ENCODE results near the gene AMZ1. TPM values are rescaled to one million over a fixed set of nuclear protein-coding genes. Genes with fewer than 3 reads are reported as not detected.

The AMZ1 gene
- total and polyA plus RNA-seq, 7 experiments from 2014 or later: 0.07 to 2.4 (median 0.43) TPM

DNA sequence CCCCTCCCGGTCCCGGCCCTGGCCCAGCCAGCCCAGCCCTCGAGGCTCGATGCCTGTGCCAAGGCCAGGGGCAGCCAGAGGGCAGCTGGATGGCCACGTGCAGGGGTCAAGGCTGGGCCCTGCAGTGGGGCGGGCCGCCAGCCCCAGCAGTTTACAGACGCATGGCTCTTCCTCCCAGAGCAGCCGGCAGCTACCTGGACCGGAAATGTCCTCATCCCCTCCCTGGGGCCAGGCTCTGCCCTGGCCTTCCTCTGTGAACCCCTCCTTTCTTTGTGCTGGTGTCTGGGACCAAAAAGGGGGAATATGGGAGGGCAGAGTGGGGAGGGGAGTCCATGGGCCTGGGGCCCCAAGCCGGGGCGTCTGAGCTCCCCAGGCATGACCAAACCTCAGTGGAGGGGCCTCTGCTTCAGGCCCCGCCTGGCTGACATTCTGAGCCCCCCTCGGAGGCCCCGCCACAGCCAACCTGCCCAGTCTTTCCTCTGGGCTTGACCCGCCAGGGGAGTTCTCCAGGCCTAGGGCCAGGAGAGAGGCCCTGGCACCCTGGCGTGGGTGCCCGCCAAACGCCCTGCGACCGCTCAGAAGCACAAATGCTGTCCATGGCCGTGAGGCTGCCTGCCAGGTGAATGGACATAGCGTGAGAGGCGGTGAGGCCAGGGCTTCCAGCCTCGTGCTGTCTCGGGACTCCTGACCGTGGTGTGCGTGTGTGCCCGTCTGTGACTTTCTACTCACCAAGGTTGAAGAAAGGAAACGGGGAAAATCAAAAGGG is 24.7 kb upstream of the AMZ1 start:
- no peak overlapping the region for H3K4me3 Mint-ChIP-seq

DNA sequence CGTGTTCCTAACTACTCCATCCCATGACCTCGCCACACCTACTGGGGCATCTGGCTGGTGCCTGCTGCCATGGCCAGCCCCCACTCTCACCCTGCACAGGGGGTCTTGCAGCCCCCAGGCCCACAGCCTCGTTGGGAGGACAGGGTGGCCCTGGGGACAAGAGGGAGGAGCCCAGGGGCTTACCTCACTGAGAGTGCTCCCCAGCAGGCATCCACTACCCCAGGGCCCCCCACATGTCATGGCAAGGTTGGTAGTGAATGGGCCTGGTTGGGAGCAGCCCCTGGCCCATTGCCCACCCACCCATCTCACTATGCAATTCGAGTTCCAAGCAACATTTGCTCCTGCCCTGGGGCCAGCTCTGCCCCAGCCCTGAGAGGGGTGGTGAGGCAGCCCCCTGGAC is 24.0 kb upstream of the AMZ1 start:
- no peak overlapping the region for H3K4me3 ChIP-seq (ENCODE audit: low read length)
- ChIA-PET POLR2A (no interaction called here), CTCF (no interaction called here)
- Mint-ChIP-seq H3K9me3 (no peaks in the 10 kb centered on the region), H3K27me3 (peaks cover 0 to 8% (median 4%) of the 10 kb centered on the region in 5 donors), H3K27ac (no peak overlapping the region), H3K36me3 (no peaks in the 10 kb centered on the region), H3K4me1 (peaks cover 0 to 5% (median 0%) of the 10 kb centered on the region in 7 donors), H3K4me3 (no peak overlapping the region)
- H3K27me3 ChIP-seq (ENCODE audit: control insufficient read depth in 2 of 2, insufficient read depth in 2 of 2, low read length in 2 of 2): no peaks in the 10 kb centered on the region
- H3K4me1 ChIP-seq (ENCODE audit: control insufficient read depth in 2 of 2, insufficient read depth in 2 of 2, low read length in 2 of 2): no peaks in the 10 kb centered on the region
- no peaks in the 10 kb centered on the region for H3K36me3 ChIP-seq (ENCODE audit: control insufficient read depth in 2 of 3, insufficient read depth in 3 of 3, low read length in 3 of 3)
- DNase-seq: no peak
- intact Hi-C loops (cut with micrococcal nuclease): no loop called here
- no peak overlapping the region for H3K27ac ChIP-seq (ENCODE audit: low read depth, low read length)
- no peaks in the 10 kb centered on the region for H3K9me3 ChIP-seq (ENCODE audit: control insufficient read depth in 2 of 3, low read length in 3 of 3)
- no peak for ATAC-seq

More for the DNA sequence above, 24.7 kb upstream of the AMZ1 start:
- Histone ChIP-seq H3K36me3 (ENCODE audit: control insufficient read depth in 2 of 3, insufficient read depth in 3 of 3, low read length in 3 of 3) (peaks cover 0 to 2% (median 0%) of the 10 kb centered on the region in 3 experiments), H3K27me3 (ENCODE audit: control insufficient read depth in 2 of 2, insufficient read depth in 2 of 2, low read length in 2 of 2) (no peaks in the 10 kb centered on the region), H3K4me1 (ENCODE audit: control insufficient read depth in 2 of 2, insufficient read depth in 2 of 2, low read length in 2 of 2) (no peaks in the 10 kb centered on the region), H3K4me3 (ENCODE audit: low read length) (no peak overlapping the region), H3K27ac (ENCODE audit: low read depth, low read length) (no peak overlapping the region), H3K9me3 (ENCODE audit: control insufficient read depth in 2 of 3, low read length in 3 of 3) (no peaks in the 10 kb centered on the region)
- intact Hi-C loops (cut with micrococcal nuclease): no loop called here
- Mint-ChIP-seq H3K27ac (peak overlapping the region in 1 of 9 donors; percentile 78), H3K4me1 (peaks cover 0 to 5% (median 0%) of the 10 kb centered on the region in 7 donors), H3K36me3 (no peaks in the 10 kb centered on the region), H3K27me3 (peaks cover 0 to 8% (median 3%) of the 10 kb centered on the region in 5 donors), H3K9me3 (no peaks in the 10 kb centered on the region)
- ChIA-PET POLR2A (no interaction called here), CTCF (no interaction called here)
- DNase-seq (no peak), ATAC-seq (no peak)

DNA sequence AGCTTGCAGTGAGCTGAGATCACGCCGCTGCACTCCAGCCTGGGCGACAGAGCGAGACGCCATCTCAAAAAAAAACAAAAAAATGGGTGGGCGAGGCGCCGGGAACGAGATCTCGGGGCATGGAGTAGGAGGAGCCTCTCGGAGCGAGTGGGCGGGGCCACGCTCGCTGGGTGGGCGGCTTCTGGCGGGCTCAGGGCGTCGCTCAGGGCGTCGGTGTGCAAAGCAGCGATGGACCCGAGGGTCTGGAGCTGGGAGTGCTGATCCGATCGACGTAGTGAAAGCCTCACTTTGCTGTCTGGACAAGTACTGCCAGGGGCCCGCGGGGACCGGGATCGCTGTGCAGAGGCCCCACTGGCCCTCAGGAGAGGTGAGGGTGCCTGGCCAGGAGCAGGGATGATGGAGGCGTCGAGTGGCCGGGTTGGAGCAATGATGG is 22.6 kb upstream of the AMZ1 start:
- no peak overlapping the region for H3K27ac Mint-ChIP-seq
- DNase-seq (no peak), ATAC-seq (no peak)
- ChIA-PET CTCF (interaction anchor here (0.9 kb wide), 1 partner anchor 45 kb away, joined by 3 read pairs; no protein-coding TSS in a partner anchor), POLR2A (no interaction called here)
- Histone ChIP-seq H3K27me3 (ENCODE audit: control insufficient read depth in 2 of 2, insufficient read depth in 2 of 2, low read length in 2 of 2) (no peaks in the 10 kb centered on the region), H3K4me1 (ENCODE audit: control insufficient read depth in 2 of 2, insufficient read depth in 2 of 2, low read length in 2 of 2) (no peaks in the 10 kb centered on the region), H3K9me3 (ENCODE audit: control insufficient read depth in 2 of 3, low read length in 3 of 3) (no peaks in the 10 kb centered on the region), H3K27ac (ENCODE audit: low read depth, low read length) (no peak overlapping the region), H3K36me3 (ENCODE audit: control insufficient read depth in 2 of 3, insufficient read depth in 3 of 3, low read length in 3 of 3) (no peaks in the 10 kb centered on the region), H3K4me3 (ENCODE audit: low read length) (no peak overlapping the region)
- peaks cover 0 to 6% (median 0%) of the 10 kb centered on the region in 7 donors for H3K4me1 Mint-ChIP-seq
- H3K4me3 Mint-ChIP-seq: no peak overlapping the region
- intact Hi-C loops (cut with micrococcal nuclease): no loop called here
- H3K9me3 Mint-ChIP-seq: no peaks in the 10 kb centered on the region
- no peaks in the 10 kb centered on the region for H3K36me3 Mint-ChIP-seq
- peaks cover 0 to 15% (median 4%) of the 10 kb centered on the region in 5 donors for H3K27me3 Mint-ChIP-seq

DNA sequence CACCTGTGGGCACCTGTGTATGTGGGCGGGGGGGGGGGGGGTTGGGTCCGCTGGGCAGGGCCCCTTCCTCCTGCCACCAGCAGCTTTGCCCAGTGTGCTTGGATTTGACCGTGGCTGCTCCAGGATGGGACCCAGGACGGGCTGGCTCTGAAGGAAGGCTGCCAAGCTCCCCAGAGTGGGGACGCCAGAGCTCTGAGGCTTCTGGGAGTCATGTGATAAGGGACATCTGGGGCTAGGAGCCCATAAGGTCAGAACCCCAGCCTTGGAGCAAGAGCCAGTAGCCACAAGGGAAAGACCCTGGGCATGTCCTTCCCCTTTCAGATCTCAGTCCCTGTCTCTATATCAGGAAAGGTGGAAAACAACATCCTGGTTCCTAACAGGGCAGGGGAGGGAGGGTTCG is 21.8 kb upstream of the AMZ1 start:
- Histone ChIP-seq H3K27me3 (ENCODE audit: control insufficient read depth in 2 of 2, insufficient read depth in 2 of 2, low read length in 2 of 2) (no peaks in the 10 kb centered on the region), H3K4me1 (ENCODE audit: control insufficient read depth in 2 of 2, insufficient read depth in 2 of 2, low read length in 2 of 2) (peaks cover 4 to 5% of the 10 kb centered on the region in 2 donors), H3K9me3 (ENCODE audit: control insufficient read depth in 2 of 3, low read length in 3 of 3) (no peaks in the 10 kb centered on the region), H3K36me3 (ENCODE audit: control insufficient read depth in 2 of 3, insufficient read depth in 3 of 3, low read length in 3 of 3) (no peaks in the 10 kb centered on the region), H3K27ac (ENCODE audit: low read depth, low read length) (no peak overlapping the region), H3K4me3 (ENCODE audit: low read length) (no peak overlapping the region)
- peaks cover 0 to 13% (median 4%) of the 10 kb centered on the region in 7 donors for H3K4me1 Mint-ChIP-seq
- ATAC-seq: no peak
- POLR2A ChIA-PET: no interaction called here
- CTCF ChIA-PET: interaction anchor here (0.9 kb wide), 1 partner anchor 44 kb away, joined by 3 read pairs; no protein-coding TSS in a partner anchor
- no peak overlapping the region for H3K4me3 Mint-ChIP-seq
- H3K27ac Mint-ChIP-seq: no peak overlapping the region
- H3K9me3 Mint-ChIP-seq: no peaks in the 10 kb centered on the region
- H3K27me3 Mint-ChIP-seq: peaks cover 0 to 20% (median 4%) of the 10 kb centered on the region in 5 donors
- H3K36me3 Mint-ChIP-seq: no peaks in the 10 kb centered on the region
- intact Hi-C loops (cut with micrococcal nuclease): no loop called here
- no peak for DNase-seq

DNA sequence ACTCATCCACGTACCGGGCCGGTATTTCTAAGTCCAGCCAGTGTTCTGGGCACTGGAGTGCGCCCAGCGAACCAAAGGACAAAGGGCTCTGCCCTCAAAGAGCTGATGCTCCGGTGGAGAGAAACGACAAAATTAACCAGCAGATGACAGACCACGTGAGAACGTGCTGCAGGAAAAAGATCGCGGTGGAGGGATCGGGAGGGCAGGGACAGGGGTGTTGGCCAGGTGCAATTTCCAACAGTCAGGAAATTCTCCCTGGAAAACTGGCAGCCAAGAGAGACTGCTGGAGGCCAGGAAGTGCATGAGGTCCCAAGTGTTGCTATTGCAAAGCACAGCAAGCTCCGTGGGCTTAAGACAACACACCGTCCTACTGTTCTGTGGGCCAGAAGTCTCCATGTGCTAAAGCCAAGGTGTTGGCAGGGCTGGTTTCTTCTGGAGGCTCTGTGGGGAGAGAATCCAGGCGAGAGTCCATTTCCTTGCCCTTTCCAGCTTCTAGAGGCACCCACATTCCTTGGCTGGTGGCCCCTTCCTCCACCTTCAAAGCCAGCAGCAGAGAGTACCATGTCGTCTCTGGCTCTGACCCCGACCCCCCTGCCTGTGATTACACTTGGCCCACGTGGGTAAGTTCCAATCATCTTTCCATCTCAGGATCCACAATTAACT is 21.3 kb upstream of the AMZ1 start:
- H3K36me3 Mint-ChIP-seq: no peaks in the 10 kb centered on the region
- peaks cover 0 to 21% (median 4%) of the 10 kb centered on the region in 5 donors for H3K27me3 Mint-ChIP-seq
- intact Hi-C loops (cut with micrococcal nuclease): no loop called here
- H3K36me3 ChIP-seq (ENCODE audit: control insufficient read depth in 2 of 3, insufficient read depth in 3 of 3, low read length in 3 of 3): no peaks in the 10 kb centered on the region
- peak overlapping the region in 1 of 9 donors; percentile 62 for H3K27ac Mint-ChIP-seq
- peaks cover 6% of the 10 kb centered on the region in 2 donors for H3K4me1 ChIP-seq (ENCODE audit: control insufficient read depth in 2 of 2, insufficient read depth in 2 of 2, low read length in 2 of 2)
- H3K27ac ChIP-seq (ENCODE audit: low read depth, low read length): no peak overlapping the region
- no peaks in the 10 kb centered on the region for H3K9me3 Mint-ChIP-seq
- no peak for ATAC-seq
- no peak overlapping the region for H3K4me3 Mint-ChIP-seq
- DNase-seq: no peak
- no peaks in the 10 kb centered on the region for H3K9me3 ChIP-seq (ENCODE audit: control insufficient read depth in 2 of 3, low read length in 3 of 3)
- peaks cover 0 to 14% (median 4%) of the 10 kb centered on the region in 7 donors for H3K4me1 Mint-ChIP-seq
- H3K27me3 ChIP-seq (ENCODE audit: control insufficient read depth in 2 of 2, insufficient read depth in 2 of 2, low read length in 2 of 2): no peaks in the 10 kb centered on the region
- ChIA-PET CTCF (interaction anchor here (1.4 kb wide), 1 partner anchor 43 kb away, joined by 5 read pairs; no protein-coding TSS in a partner anchor), POLR2A (no interaction called here)
- no peak overlapping the region for H3K4me3 ChIP-seq (ENCODE audit: low read length)

DNA sequence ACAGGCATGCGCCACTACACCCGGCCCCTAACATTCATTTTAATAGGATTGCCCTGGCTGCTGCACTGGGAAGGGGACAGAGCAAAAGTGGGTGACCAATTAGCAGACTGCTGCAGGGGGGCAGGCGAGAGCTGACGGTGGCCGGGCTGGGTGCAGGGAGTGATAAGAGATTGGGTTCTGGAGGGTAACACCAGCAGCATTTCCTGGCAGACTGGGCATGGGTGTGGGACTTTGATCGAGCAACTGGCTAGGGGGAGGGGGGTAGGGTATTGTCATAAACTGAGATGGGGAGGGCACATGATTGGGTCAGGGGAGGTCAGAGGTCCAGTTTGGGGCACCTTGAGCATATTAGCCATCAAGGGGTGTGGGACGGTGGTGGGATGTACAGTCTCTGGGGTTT is 20.2 kb upstream of the AMZ1 start:
- Histone ChIP-seq H3K4me1 (ENCODE audit: control insufficient read depth in 2 of 2, insufficient read depth in 2 of 2, low read length in 2 of 2) (peaks cover 6% of the 10 kb centered on the region in 2 donors), H3K36me3 (ENCODE audit: control insufficient read depth in 2 of 3, insufficient read depth in 3 of 3, low read length in 3 of 3) (no peaks in the 10 kb centered on the region), H3K4me3 (ENCODE audit: low read length) (no peak overlapping the region), H3K9me3 (ENCODE audit: control insufficient read depth in 2 of 3, low read length in 3 of 3) (no peaks in the 10 kb centered on the region), H3K27ac (ENCODE audit: low read depth, low read length) (no peak overlapping the region), H3K27me3 (ENCODE audit: control insufficient read depth in 2 of 2, insufficient read depth in 2 of 2, low read length in 2 of 2) (no peaks in the 10 kb centered on the region)
- peak overlapping the region in 1 of 9 donors; percentile 43 for H3K27ac Mint-ChIP-seq
- intact Hi-C loops (cut with micrococcal nuclease): no loop called here
- no peaks in the 10 kb centered on the region for H3K9me3 Mint-ChIP-seq
- peaks cover 0 to 21% (median 4%) of the 10 kb centered on the region in 5 donors for H3K27me3 Mint-ChIP-seq
- POLR2A ChIA-PET: no interaction called here
- H3K4me3 Mint-ChIP-seq: no peak overlapping the region
- ATAC-seq (no peak), DNase-seq (no peak)
- CTCF ChIA-PET: interaction anchor here (0.6 to 1.4 kb wide), 3 partner anchors 40 to 744 kb away, joined by 5 to 6 read pairs (median 5); no protein-coding TSS in a partner anchor
- H3K36me3 Mint-ChIP-seq: no peaks in the 10 kb centered on the region
- peaks cover 0 to 13% (median 4%) of the 10 kb centered on the region in 7 donors for H3K4me1 Mint-ChIP-seq
